Measurements from ENCODE around the gene PRDM12.

DNA sequence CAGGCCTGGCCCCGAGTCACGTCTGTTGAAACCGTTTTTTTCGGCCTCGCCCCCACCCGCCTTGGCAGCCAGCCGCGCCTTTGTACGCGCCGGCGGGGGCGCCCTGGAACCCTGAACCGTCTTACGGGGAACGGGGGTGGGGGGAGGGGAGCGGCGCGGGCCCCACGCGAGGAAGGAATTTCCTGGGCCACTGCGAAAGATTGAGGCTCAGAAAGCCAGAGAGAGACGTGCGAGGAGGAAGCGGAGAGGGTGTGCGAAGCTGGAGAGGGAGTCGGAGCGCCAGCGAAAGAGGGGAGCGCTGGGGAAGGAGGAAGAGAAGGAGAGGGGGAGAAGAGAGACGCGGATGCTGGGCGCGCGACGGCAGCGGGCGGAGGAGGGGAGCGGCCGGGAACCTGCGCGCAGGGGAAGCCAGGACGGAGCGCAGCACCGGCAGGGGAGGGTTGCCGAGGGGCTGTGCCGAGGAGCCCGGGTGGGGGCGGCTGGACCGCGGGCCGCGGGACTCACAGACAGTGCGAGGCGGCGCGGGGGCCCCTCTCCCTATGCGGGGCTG, 4.6 kb upstream of the PRDM12 start:
- TF ChIP-seq, protein P1, sequence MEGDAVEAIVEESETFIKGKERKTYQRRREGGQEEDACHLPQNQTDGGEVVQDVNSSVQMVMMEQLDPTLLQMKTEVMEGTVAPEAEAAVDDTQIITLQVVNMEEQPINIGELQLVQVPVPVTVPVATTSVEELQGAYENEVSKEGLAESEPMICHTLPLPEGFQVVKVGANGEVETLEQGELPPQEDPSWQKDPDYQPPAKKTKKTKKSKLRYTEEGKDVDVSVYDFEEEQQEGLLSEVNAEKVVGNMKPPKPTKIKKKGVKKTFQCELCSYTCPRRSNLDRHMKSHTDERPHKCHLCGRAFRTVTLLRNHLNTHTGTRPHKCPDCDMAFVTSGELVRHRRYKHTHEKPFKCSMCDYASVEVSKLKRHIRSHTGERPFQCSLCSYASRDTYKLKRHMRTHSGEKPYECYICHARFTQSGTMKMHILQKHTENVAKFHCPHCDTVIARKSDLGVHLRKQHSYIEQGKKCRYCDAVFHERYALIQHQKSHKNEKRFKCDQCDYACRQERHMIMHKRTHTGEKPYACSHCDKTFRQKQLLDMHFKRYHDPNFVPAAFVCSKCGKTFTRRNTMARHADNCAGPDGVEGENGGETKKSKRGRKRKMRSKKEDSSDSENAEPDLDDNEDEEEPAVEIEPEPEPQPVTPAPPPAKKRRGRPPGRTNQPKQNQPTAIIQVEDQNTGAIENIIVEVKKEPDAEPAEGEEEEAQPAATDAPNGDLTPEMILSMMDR (optimal IDR thresholded peaks at IDR 0.05 in 1 of 3, IDR thresholded peaks at IDR 0.05 in 1 of 3, conservative IDR thresholded peaks at IDR 0.05 in 1 of 3; ENCODE audit: extremely low read depth in 1 of 3, insufficient read depth in 2 of 3, low read length in 3 of 3), result no peak
- TF ChIP-seq EZH2 (IDR thresholded peaks at IDR 0.05; ENCODE audit: low read length), result peak; percentile 81
